Bone marrow (tissue), 2 donors: ENCODE measurements around the gene ACSM4.

ENCODE experiments used
- DNase-seq, 2 donors: peaks; one replicate each; lab custom pipeline; 2025; lab: John Stamatoyannopoulos, UW

The ACSM4 gene

DNA sequence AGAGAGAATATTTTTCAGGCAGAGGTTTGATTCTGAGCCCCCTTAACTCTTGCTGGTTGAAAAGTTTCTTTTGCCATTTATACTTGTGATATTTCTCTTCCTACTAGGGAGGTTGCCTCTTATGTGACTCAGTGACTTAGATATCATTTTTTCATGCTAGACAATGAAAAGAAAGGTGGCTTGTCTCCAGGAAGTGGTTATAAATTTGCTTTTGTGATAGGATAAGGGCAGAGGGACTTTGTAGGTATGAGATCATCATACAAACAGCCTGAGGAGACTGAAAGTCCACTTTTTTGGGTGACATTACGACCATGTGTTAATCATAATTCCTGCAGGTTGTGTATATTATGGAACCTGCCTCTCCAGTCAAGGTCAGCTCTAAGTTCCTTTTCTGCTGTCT, 35.8 kb downstream of the ACSM4 start:
- DNase-seq = no peak

DNA sequence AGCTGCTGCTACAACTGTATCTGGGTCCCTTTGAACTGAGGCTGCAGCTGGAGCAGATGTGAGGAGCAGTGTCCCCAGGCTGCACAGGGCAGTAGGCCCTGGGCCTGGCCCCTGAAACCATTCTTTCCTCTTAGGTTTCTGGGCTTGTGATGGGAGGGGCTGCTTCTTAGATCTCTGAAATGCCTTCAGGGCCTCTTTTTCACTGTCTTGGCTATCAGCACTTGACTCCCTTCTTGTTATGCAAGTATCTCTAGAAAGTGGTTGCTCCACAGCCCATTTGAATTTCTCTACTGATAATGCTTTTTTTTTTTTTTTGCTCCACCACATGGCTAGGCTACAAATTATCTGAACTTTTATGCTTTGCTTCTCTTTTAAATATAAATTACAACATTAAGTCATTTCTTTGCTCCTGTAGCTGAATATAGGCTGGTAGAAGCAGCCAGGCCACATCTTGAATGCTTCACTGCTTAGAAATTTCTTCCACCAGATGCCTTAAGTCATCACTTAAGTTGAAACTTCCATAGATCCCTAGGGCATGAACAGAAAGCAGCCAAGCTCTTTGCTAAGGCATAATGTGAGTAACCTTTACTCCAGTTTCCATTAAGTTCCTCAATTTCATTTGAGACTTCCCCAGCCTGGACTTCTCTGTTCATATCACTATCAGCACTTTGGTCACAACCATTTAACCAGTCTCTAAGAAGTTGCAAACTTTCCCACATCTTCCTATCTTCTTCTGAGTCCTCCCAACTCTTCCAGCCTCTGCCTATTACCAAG, 41.1 kb downstream of the ACSM4 start:
- no peak for DNase-seq

DNA sequence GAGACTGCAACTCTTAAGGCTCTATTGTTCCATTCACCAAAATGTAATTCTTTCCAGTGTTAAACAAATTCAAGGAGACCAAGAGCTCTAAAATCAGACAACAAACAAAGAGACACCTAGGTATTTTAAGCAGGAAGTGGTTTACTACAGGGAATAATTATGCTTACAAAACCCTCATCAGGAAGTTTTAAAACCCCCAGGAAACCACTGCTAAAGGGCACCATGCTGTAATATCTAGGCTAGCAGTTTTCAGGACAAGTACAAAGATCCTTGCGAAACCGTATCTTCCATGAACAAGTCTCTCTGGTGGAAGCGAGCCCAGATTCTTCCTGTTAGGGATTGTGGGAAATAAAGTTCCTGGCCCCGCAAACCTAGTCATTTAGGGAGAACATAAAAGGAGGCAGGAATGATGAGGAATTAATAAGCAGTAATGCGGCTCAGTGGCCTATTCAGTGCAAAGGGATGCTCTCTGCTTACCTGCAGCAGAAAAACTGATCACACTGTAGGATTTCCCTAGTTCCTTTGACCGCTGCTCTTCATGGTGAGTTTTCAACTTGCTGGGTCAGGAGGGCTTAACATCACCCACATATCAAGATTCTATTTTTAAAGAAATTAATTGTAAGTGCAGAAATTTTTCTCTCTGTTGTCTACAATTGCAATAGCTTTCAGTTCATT, 42.8 kb downstream of the ACSM4 start:
- DNase-seq = no peak

DNA sequence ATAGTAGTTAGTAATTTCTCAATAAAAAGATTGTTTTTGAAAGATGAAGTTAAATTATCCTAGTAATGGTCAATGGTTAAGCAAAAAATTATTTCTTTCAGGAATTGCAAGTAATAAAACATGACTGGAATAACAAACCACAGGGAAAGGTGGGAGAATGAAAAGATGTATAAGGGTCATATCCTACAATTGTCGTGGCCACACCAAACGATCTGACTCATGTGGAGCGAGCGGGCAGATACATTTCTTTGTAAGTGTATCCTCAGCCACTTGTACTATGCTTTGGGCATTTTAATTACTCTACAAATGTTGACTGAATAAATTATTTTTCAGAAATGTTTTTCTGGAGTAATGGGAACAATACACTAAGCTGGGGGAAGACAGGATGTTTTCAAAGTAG, 45.5 kb downstream of the ACSM4 start:
- no peak for DNase-seq

DNA sequence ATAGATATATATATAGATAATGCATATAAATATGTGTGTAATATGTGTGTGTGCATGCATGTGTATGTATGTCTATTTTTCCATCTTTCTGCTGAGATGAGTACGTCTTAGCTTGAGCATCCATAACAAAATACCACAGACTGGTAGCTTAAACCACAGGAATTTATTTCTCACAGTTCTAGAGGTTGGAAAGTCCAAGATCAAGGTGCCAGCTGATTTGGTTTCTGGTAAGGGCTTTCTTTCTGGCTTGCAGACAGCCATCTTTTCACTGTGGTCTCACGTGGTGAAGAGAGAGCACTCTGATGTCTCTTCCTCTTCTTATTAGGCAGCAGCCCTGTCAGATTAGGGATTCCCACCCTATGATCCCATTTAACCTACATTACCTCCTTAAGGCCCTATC, 47.3 kb downstream of the ACSM4 start:
- DNase-seq = no peak

DNA sequence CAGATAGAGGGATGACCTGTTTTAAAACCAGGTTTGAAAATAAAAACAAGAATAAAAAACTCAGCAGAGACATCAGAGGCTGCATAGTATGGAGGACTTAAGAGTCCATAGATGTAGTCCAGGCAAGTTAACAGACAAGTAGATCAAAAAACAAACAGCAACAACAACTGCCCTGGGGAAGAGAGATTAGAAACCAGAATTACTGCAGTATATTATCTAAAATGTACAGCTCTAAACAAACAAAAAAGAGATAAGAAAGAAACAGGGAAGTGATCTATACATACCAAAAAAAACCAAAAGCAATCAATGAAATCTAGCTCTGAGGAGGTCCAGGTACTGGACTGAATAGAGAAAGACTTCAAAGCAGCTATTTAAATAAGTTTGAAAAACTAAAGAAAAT, 48.8 kb downstream of the ACSM4 start:
- DNase-seq = no peak

DNA sequence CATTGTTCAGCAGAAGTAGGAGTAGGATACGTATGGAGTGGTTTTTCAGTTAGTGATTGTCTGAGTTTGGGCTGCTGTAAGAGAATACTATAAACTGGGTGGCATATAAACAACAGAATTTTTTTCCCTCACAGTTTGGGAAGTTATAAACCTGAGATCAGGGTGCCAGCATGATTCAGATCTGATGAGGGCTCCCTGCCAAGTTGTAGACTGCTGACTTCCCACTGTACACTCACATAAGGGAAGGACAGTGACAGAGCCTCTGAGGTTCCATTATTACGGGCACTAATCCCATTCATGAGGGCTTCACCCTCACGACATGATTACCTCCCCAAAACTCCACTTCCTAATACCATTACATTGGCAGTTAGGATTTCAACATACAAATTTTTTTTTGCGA, 50.7 kb downstream of the ACSM4 start:
- DNase-seq = no peak

DNA sequence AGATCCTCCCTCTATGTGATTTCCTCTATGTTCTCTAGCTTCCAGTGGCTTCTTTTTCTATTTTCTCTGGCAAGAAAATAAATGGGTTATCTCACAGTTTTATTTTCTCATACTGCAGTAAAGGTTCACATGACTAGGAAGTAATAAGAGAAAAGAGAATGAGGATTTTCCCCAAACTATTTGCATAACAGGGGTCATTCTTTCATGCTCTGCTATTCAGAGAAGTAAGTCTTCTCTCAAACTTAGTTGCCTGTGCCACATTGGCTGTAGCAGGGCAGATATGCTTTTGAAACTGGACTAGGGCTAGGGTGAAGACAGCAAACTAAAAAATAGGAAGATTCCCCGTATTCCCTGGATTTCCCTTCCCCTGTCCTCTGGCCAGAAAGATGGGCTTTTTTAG, 57.4 kb downstream of the ACSM4 start:
- DNase-seq = no peak

DNA sequence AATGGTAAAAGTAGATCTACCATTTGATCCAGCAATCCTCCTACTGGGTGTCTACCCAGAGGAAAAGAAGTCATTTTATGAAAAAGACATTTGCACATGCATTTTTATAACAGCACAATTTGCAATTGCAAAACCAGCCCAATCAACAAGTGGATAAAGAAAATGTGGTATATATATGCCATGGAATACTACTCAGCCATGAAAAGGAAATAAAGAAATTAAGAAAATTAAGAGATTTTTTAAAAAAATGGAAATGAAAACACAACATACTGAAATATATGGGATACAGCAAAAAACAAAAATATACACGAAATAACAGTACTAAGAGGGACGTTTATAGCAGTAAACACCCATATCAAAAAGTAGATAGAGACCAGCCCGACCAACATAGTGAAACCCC, 58.9 kb downstream of the ACSM4 start:
- DNase-seq = no peak

DNA sequence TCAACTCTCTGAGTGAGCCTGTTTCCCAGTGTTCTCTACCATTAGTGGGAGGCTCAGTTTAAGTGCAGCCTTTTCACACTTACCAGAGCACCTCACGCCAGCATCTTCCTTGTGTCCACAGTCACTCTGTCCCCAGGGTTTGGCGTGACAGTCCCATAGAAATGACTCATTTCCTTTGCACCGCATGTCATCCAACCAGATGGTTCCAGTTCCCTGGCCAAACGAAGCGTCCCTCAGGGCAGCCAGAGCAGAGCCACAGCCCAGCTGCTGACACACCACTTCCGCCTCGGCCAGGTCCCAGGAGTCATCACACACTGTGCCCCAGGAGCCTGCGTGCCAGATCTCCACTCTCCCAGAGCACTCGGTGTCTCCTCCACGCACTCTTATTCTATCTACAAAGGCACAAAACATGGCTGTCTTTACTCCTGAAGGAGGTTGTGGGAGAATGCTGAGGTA, 65.4 kb downstream of the ACSM4 start:
- no peak for DNase-seq

DNA sequence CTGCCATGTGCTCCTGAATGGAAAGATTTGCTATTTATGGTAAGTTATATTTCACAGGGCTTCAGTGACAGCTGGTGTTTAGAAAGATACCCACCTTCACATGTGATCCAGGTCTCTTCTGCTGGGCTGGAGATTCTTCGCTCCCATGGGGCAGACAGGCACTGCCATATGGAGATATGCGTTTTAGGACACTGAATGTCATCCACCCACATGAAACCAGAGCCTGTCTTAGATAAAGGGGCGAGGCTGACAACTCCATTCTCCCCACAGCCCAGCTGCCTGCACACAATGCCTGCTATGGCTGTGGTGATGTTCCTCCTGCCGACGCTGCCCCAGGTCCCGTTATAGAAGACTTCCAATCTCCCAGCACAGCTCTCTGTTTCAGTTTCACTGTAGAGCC, 69.4 kb downstream of the ACSM4 start:
- no peak for DNase-seq

DNA sequence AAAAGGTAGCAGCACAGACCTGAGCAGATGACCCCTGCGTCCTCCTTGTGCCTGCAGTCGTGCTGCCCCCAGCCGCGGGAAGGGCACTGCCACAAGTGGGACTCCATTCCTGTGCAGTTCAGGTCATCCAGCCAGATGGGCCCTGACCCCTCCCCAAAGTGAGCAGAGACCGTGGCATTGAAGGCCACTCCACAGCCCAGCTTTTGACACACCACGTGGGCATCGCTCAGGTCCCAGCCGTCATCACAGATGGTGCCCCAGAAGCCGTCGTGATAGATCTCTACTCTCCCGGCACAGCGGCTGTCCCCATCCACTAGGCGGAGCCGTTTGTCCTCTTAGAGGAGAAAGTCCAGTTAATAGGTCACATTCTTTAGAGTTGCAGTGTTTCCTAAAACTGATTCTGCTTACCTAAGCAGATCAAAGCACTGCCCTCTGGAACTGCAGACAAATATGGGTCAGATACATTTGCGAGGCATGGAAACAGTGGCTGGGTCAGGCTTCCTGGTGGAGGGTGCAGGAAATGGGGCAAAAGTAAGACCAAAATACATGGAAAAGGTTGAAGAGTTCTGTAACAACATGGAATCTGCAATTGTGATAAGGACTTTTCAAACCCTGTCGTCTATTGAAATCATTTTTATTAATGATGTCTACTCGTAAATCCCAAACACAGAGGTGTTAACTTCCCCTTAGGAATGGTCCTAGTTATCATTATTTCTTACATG, 70.7 kb downstream of the ACSM4 start:
- peak; percentile 12 to 20 for DNase-seq

DNA sequence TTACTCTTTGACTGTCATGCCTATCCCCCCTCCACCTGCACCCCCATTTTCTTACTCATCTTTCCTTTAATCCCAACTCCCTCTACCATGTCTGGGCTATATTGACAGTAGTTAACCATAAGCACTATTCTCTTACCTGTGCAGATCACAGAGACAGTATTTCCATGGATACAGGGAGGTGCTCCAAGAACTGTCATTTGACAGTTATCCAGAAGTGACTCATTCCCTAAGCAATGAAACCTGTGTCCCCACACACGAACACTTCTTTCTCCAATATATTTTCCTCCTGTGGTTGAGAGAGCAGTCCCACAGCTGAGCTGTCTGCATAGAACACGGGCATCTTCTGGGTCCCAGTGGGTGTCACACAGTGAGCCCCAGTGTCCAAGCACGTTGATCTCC, 71.3 kb downstream of the ACSM4 start:
- DNase-seq = no peak

DNA sequence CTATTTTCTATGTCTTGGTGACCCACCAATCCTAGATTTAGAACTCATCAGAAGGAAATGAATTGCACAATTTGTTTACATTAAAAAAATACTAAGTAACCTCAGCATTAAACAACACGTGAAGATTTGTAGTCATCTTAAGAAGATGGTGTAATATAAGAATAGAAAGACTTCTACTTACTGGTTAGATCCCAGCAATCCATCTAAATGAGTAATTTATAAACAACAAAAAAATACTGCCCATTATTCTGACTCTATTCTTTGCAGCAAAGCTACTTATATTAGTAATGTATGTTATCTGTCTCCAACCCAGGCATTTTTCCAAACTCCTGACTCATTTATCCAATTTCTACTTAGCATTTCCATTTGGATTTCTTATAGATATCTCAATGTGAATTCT, 72.3 kb downstream of the ACSM4 start:
- DNase-seq = no peak
